T-helper 1 cell treated with Interleukin-12 subunit alpha and Interleukin-12 subunit beta and Interleukin-4 antibody, amounts not matched to agents 30 ng/mL and 1 ng/mL, for 36 hours (primary cell): Measurements from ENCODE around the gene ANKMY2. TPM values are rescaled to one million over a fixed set of nuclear protein-coding genes. Genes with fewer than 3 reads are reported as not detected.
"Not testable (repeated sequence)": the region's sequence is repeated elsewhere in the genome, so short reads cannot be mapped to it uniquely, and the experiment has no call there.

ENCODE experiments used
- intact Hi-C: fragments of 100-400 bp; cut with micrococcal nuclease; formaldehyde crosslinking; loops from one replicate; pipeline ENCODE4 v1.15.1; 2024
- total RNA-seq: library from RNA; stranded (reverse); gene quantifications from 2 replicates; pipeline ENCODE4 v1.2.3, GENCODE V29; 2022

The ANKMY2 gene
- total RNA-seq, 1 donor from 2014 or later, result 7.7 TPM

DNA sequence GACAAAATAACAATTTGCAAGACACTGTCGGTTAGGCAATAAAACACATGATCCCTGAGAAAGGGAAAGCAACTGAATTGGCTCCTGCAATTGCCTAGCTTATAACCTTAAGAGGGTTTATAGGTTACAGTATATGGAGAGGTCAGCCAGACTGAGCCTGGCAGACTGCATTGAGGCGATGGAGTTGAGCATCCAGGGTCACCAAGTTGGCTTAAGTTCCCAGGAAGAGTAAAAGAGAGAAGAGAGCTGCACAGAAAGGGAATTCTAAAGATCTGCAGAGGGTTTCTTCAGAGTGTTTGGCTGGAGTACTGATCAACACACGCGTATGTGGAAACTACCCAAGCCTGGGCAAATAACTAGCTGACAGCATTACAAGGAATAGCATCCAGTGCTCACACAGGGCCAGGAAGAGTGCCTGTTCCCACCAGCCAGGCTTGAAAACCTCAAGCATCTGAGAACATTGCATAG is 11.2 kb downstream of the ANKMY2 start:
- intact Hi-C loops, result no loop called here

DNA sequence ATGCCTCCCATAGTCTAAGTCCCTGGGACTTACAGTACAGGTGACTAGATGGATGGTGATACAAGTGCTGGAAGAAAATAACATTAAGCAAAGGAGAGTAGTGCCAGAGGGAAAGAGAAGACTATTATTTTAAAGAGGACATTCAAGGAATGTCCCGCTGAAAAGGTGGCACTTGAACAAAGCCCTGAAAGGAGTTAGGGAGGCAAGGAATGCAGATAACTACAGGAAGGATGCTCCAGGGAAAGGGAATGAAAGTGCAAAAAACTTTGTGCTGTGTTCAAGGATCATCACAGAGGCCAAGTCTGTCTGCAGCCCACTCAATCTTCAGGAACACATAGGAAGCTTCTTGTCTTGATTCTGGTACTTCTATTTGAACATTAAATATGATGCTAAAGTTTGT is 14.9 kb downstream of the ANKMY2 start:
- intact Hi-C loops, result no loop called here

DNA sequence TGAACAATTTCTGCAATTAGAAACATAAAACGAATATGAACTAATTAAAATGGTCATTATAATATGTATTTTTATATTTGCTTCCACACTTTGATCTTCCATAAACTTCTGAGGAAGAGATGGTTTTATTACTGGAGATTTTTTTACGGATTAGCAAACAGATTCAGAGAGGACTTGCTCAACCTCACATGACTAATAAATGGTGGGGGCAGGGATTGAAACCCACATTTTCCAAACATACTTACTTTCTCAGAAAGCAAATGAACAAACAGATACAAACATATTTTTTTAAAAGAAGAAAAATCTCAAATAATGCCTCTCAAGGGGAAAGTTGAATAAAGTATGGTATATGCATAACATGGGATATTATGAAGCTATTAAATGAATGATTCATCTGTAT is 18.3 kb downstream of the ANKMY2 start:
- intact Hi-C loops, result no loop called here

DNA sequence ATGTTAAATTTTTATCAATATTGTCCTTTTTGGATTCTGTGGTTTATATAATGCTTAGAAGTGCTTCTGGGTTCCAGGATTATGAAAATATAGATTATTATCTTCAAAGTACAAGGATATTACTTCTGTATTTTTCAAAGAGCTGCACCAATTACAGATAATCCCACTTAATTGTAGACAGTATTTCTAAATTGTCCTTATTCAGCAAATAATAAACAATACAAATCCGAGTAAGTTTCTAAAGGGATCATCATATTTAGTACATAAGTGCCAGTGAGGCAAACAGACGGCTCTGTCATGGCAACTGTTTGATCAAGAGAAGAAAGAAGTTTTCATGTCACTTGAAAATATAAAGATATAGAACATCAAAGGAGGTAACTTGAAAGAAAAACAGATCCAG is 19.2 kb downstream of the ANKMY2 start:
- intact Hi-C loops, result no loop called here

DNA sequence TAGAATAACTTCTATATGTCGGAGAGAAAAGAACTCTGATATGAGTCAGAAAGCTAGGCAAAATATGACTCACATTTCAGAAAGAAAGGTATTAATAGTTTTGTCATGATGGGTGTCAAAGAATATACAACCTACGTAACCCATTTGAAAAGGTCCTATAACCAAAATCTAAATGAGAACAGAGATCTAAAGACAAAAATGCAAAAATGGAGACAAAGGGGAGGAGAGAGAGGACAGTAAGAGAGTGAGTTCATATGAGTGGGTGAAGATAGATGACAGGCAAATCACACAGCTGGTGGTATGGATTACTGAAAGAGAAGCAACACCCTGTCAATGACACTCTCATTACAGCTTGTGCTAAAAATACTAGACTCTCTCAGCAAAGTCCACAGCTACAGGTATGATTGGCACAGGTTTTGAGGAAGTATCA is 25.6 kb downstream of the ANKMY2 start:
- intact Hi-C loops, result loop anchor here (1.0 kb wide), 1 partner anchor 26 kb away; the partner anchor contains the start of gene BZW2

DNA sequence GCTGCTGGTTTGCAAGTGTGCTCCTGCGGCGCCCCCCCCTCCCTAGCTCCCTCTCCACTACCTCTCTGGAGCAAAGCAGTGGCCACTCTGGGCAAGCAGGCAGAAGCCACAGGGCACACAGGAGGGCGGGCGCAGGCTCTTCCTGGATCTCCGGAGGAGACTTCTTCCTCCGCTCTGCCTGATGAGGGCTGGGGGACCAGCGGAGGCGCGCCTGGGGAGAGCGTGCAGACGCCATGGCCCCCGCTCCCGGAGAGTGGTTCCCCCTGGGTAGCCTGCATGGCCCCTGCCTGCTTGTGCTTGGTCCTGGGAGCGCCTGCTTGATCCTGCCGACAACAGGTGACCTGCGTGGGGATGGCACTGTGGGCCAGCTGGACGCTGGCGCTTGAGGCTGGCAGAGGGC is 29.0 kb downstream of the ANKMY2 start:
- intact Hi-C loops, result no loop called here

DNA sequence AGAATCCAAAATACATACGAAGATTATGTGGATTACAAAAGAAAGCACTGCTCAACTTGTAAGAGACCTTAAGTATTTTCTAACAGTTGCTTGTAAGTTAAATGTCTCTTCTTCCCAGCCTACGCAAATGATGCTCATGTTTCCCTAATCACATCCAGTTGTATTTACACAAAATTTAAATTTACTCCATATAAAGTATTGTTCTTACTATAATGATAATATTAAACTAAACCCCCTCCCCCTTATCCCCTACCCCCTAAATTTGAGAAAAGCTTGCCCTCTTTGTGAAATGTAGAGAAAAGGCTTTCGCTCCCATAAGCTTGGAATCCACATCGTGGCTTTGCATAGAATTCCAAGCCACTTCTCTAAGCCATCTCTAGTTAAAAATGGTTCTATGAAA is 29.4 kb downstream of the ANKMY2 start:
- intact Hi-C loops, result no loop called here

DNA sequence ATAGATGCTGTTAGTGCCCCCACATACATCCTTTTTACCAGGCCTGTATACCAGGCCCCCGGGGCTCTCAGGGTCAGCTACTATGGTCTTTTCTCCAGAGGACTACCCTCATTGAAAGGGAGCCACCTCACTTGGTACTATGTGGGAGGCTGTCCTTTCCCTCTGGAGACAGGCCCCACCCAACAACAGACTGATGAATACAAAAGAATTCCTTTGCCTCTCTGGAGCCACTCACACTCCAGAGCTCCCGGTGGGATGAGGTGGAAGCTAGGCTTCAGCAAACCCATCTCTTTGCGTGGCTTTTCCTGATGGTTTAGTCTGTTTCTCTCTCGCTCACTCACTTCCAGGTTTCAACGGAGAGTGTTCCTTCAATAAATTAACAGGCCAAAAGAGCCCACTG is 30.3 kb downstream of the ANKMY2 start:
- intact Hi-C loops, result no loop called here

DNA sequence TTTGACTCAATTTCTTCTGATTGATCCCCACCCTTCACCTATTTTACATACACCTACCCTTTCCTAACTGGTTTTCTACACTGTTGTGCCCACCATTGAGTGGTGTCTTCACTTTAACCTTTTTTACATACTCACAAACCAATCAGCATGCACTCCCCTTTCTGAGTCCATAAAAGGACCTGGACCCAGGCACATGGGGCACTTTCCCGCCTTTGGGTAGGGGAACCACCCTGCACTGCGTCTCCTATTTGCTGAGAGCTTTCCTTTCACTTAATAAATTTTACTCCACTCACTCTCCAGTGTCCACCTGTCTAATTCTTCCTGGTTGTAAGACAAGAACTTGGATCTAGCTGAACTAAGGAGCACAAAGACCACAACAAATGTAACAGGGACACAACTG is 33.8 kb downstream of the ANKMY2 start:
- intact Hi-C loops, result no loop called here

DNA sequence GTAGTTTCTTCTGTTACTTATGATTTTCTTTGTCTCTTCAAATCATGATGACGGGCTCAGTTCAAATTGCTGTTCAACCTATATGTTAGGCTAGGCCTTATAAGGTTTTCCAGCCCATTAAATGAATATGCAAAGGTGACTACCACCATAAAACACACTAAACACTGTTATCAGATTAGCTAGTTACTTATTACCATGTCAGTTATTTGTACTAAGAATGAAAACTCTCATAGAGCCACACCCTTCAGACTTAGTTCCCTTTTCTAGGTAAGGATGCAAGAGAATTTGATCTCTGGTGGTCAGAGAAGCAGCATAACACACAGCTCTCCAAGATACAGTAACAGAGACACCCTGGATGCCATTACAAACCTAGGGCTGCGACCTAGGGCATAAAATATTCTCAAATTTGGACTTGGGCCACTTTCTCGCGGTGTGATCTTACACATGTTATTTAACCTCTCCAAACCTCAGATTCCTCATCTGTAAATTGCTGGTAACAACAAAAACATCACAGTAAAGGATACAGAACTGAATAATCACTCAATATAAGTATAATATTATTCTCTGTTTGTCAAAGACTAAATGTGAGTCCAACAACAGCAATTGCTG is 35.6 kb downstream of the ANKMY2 start:
- intact Hi-C loops, result no loop called here

DNA sequence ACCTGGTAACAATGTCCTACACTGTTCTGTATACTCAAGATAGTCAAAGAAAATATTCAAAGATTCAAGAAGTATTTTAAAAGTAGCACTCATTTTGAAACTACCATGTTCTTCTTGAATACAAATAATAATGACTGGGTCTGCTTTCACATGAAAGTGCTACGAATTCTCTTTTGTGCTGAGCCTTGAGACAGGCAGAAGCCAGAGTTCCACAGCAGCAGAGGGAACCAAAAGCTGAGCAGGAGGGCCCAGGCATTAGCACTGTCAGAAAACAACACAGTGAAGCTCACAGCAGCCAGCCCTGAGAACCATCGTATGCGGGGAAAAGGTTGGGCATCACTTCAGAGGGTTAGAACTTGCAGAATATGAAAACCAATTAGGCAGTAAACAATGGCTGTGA is 38.9 kb downstream of the ANKMY2 start:
- intact Hi-C loops, result no loop called here

DNA sequence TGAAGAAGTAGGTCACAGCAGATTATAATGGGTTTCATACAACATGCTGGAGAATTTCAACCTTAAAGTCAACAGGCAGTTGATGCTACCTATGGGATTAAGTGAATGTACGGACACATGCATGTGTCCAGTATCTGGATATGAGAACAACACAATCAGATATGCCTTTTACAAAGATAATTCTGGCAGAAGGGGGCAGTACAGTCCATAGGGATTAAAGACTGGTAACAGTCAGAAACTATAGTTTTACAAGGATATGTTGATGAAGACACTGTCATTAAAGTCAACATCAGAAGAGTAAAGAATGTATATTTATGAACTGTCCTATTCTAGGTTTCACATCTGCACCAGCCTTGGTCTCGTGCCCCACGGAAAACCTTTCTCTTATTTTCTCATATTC is 41.5 kb downstream of the ANKMY2 start:
- intact Hi-C loops, result loop anchor here (1.0 kb wide), 1 partner anchor 314 kb away; no protein-coding TSS in a partner anchor

DNA sequence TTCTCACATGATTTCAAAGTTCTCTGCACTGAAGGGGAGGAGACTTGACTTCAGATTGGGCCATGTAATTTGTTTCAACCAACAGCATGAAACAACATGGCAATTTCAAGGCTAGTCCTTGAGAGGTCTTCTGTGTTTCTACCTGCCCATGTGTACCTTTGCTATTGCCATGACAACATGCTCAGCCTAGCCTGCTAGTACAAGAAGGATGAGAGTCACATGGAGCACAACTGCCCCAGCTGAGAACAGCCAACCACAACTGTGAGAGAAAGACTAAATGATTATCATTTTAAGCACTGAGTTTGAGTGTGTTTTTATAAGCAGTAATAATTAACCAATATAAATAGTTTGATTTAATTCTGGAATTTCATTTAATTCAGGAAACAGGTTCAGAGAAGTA is 41.9 kb downstream of the ANKMY2 start:
- intact Hi-C loops, result loop anchor here (1.0 kb wide), 1 partner anchor 315 kb away; no protein-coding TSS in a partner anchor

DNA sequence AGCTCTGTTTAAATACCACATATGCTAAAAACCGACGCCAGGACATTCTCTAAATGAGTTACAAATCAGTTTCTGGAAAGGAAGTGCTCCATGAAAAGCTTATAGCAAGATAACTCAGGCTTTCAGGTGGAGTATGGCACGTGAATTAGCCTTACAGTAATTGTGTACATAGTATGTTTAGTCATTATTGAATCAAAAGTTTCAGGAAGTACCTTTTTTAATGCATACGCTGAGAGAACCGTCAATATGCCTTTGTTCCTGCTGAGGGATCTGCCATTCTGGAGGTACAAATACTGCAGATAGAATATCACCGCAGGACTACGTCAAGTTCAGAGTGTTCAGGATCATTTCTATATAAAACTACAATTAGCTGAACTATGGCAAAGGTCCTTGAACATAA is 45.7 kb downstream of the ANKMY2 start:
- intact Hi-C loops, result no loop called here

DNA sequence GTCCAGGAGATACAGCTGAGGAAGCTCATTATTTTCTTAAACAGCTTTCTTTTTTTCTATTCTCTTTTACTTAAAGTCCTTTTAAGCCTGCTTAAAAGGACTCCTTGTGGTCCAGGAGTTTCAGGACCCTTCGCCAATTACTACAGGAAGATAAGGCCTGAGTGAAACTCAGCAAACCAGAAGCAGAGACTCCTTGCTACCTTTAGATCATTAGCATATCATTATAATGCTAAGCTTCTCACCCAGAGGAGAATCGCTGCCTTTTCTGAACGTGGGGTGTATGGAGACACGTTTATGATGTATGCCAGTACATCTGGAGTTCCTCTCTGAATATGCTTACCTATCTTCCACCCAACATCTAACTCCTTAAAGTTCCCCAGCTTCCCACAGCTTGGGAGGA is 47.5 kb downstream of the ANKMY2 start:
- intact Hi-C loops, result no loop called here

DNA sequence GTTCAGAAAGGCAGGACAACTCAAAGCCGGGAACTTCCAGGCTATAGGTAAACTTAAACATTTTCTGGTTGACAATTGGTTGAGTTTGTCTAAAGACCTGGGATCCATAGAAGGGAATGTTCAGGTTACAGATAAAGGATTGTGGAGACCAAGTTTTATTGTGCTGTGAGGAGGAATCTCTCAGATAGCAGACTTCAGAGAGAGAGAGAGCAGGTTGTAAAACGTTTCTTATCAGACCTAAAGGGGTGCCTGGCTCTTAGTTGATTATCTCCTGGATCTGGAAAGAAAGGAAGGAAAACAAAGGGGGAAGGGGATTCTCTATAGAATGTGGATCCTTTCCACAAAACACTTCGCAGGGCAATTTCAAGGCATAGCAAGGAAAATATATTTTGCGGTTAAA is 50.0 kb downstream of the ANKMY2 start:
- intact Hi-C loops, result not testable (repeated sequence)

DNA sequence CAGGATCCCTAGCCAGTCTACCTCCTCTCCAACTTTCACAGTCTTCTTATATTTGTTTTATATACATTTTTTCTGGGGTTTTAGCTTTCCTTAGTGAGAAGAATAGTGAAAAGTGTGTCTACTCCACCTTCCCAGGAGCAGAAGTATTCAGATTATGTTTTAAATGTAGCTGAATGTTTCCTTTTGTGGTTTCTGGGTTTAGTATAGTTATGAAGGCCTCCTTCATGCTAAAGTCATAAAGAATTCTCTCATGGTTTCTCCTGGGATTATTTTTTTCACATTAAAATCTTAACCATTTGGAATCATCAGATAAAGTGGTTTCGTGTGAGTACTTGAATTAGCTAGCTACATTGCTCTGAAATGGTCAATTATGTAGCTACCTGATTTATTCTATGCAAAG is 50.9 kb downstream of the ANKMY2 start:
- intact Hi-C loops, result no loop called here

DNA sequence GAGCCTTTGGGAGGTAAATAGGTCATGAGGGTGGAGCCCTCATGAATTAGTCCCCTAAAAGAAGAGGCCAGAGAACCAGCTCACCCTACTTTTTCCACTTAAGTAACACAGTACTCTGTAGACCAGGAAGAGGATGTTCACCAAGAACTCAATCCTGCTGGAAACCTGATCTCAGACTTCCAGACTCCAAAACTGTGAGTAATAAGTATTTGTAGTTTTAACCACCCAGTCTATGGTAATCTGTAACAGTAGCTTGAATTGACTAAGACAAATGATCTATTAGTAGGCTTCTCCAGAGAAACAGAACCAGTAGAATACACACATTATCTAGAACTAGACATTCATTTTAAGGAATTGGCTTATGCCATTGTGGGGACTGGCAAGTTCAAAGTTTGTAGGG is 51.5 kb downstream of the ANKMY2 start:
- intact Hi-C loops, result no loop called here

DNA sequence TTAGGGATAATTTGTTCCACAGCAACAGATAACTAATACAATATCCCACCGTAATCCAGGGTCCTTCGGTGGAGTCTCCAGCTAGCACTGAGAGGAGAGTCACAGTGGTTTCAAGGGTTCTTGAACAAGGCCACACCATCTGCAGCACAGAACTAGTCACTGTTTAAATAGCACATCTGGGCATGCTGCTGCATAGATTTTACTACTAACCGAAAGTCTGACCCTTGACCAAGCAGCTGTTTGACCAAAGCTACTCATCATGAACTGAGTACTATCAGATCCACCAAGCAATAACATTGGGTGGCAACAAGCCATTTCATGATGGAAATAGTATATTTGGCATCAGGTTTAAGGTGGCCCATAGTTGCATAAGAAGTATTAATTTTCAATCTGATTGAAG is 53.2 kb downstream of the ANKMY2 start:
- intact Hi-C loops, result no loop called here

DNA sequence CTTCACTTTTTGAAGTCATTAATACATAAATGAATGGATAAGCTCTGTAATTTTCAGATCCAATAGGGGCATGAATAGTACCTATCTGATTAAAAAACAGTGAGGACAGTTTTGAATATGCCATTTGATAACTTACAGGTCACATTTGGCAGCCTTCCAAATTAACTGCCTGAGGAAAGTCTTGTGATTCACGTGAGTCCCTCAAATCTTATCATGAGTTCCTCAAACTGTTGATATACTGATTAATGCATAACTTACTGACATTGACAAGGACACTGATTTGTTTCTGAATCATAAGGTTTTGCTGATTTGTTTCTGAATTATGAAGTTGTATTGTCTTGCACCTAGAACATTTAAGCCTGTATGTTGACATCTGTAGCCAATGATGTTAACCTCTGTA is 55.1 kb downstream of the ANKMY2 start:
- intact Hi-C loops, result no loop called here

DNA sequence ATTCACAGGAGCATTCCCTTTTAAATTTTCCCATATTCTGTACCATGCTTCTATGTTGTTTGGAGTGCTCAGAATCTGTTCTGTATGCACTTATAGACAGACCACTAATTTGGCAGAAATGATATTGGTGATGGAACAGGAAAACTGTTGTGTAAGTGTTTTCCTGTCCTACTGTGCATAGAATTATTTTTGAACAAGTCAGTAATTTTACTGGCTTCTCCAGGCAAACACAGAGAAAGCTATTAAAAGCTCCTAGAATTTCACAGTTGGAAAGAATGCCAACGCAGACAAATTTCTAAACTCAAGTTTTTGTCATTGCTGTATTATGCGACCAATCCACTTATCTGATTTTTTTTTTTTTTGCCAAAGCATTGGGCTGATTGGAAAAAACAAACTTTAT is 55.7 kb downstream of the ANKMY2 start:
- intact Hi-C loops, result loop anchor here (10.0 kb wide), 1 partner anchor 1015 kb away; no protein-coding TSS in a partner anchor

DNA sequence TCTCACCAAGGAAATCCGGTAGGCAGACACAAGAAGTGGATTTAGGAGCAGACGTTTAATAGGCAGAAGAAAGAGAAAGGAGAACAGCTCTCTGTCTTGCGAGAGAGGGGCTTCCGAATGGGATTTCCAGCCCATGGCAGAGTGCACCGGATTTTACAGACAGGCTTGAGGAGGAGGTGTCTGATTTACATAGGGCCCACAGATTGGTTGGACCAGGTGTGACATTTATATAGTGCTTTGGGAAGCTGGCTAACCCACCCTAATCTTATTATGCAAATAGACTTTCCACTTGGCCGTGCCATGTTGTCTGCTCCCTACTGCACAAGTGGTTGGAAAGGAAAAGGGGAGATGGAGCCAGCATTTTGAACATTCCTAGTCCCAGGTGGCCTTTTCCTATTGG is 57.8 kb downstream of the ANKMY2 start:
- intact Hi-C loops, result loop anchor here (10.0 kb wide), 1 partner anchor 1013 kb away; no protein-coding TSS in a partner anchor

DNA sequence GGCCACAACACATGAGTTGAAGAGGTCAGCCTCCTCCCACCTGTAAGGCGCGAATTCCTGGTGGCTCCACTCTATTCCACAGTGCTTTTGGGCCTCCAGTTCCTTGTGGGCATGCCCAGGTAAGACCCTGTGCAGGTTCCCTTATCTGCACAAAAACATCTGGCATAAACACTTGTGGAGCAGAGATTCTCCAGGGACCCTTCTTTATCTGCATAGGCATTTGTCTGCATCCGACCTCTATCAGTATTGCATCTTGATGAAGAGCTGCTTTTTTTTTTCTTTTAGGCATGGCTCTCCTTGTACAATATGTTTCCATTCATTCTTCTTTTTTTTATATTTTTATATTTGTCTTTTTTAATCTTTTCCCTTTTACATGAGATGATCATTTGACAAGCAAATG is 58.4 kb downstream of the ANKMY2 start:
- intact Hi-C loops, result loop anchor here (10.0 kb wide), 1 partner anchor 1012 kb away; no protein-coding TSS in a partner anchor
